Myocyte (in vitro differentiated cells): ENCODE measurements around the gene PPP2R2B. TPM values are rescaled to one million over a fixed set of nuclear protein-coding genes. Genes with fewer than 3 reads are reported as not detected.

Experiments used
- DNase-seq: peaks from one replicate; pipeline ENCODE4 v3.0.0-alpha.2; 2012; ENCODE audit warnings: low read depth
- total RNA-seq: library from RNA; depleted of rRNA; stranded (reverse); fragments of >200 nt; gene quantifications from 2 replicates; pipeline ENCODE4 v1.2.3, GENCODE V29; 2014

PPP2R2B gene
- total RNA-seq, 1 donor from 2014 or later = 0.21 TPM

- DNase-seq = no peak
These were observed 218.1 kb downstream of the PPP2R2B start for GRCh38 chr5:146660376-146660960.

GRCh38 chr5:146659961-146660360 lies 218.6 kb downstream of the PPP2R2B start:
- no peak for DNase-seq

- no peak for DNase-seq
These were observed 221.9 kb downstream of the PPP2R2B start for GRCh38 chr5:146656703-146657102.

GRCh38 chr5:146653560-146653959 lies 225.0 kb downstream of the PPP2R2B start:
- DNase-seq = no peak

- DNase-seq = no peak
These were observed 226.0 kb downstream of the PPP2R2B start for GRCh38 chr5:146652547-146652946.

GRCh38 chr5:146647656-146648199 lies 230.8 kb downstream of the PPP2R2B start:
- peak; percentile 69 for DNase-seq

GRCh38 chr5:146646441-146646840 lies 232.1 kb downstream of the PPP2R2B start:
- no peak for DNase-seq

GRCh38 chr5:146645342-146645741 lies 233.2 kb downstream of the PPP2R2B start:
- peak; percentile 29 for DNase-seq

- DNase-seq = no peak
These were observed 233.7 kb downstream of the PPP2R2B start for GRCh38 chr5:146644831-146645230.

GRCh38 chr5:146643776-146644175 lies 234.8 kb downstream of the PPP2R2B start:
- no peak for DNase-seq

GRCh38 chr5:146642410-146642809 lies 236.1 kb downstream of the PPP2R2B start:
- no peak for DNase-seq

- no peak for DNase-seq
These were observed 236.6 kb downstream of the PPP2R2B start for GRCh38 chr5:146641941-146642340.

GRCh38 chr5:146640285-146640896 lies 238.2 kb downstream of the PPP2R2B start:
- no peak for DNase-seq

- DNase-seq = no peak
These were observed 243.1 kb downstream of the PPP2R2B start for GRCh38 chr5:146635443-146635842.

- DNase-seq = no peak
These were observed 245.2 kb downstream of the PPP2R2B start for GRCh38 chr5:146633323-146633764.

- no peak for DNase-seq
These were observed 245.8 kb downstream of the PPP2R2B start for GRCh38 chr5:146632620-146633322.

GRCh38 chr5:146630472-146630871 lies 248.1 kb downstream of the PPP2R2B start:
- no peak for DNase-seq

- no peak for DNase-seq
These were observed 249.6 kb downstream of the PPP2R2B start for GRCh38 chr5:146628950-146629349.

- DNase-seq = no peak
These were observed 251.6 kb downstream of the PPP2R2B start for GRCh38 chr5:146626936-146627335.

- DNase-seq = no peak
These were observed 254.4 kb downstream of the PPP2R2B start for GRCh38 chr5:146624179-146624578.

GRCh38 chr5:146623666-146624065 lies 254.9 kb downstream of the PPP2R2B start:
- no peak for DNase-seq

- DNase-seq = no peak
These were observed 255.5 kb downstream of the PPP2R2B start for GRCh38 chr5:146623009-146623408.
